MCF 10A (cell line): Measurements from ENCODE around the gene PARD3. TPM values are rescaled to one million over a fixed set of nuclear protein-coding genes. Genes with fewer than 3 reads are reported as not detected.
"Not testable (repeated sequence)": the region's sequence is repeated elsewhere in the genome, so short reads cannot be mapped to it uniquely, and the experiment has no call there.

Experiments used
- BruUV-seq: library from RNA; stranded (reverse); fragments of 400-500 nt; replicated peaks from 2 replicates; lab custom pipeline; 2021; lab: Mats Ljungman, UMichigan
- CTCF ChIA-PET: fragments of 300-600 bp; sonication (Branson Sonifier 250); formaldehyde crosslinking; extraction: SDS; loops from one replicate; lab custom pipeline; 2021; ENCODE audit warnings: antibody characterized with exemption, inconsistent platforms; lab: Yijun Ruan, JAX
- POLR2A ChIA-PET: fragments of 300-600, 350-650 bp; sonication (Branson Sonifier 250); formaldehyde crosslinking; extraction: SDS; loops from one replicate; lab custom pipeline; 2020; ENCODE audit warnings: antibody characterized with exemption, inconsistent platforms; lab: Yijun Ruan, JAX
- DNase-seq: peaks from one replicate; pipeline ENCODE4 v3.0.0-alpha.2; 2018; ENCODE audit not compliant: unreplicated experiment
- H3K27ac Mint-ChIP-seq: one replicate; pipeline ENCODE4 v1.8.0; 2022; ENCODE audit warnings: mild to moderate bottlenecking, low read depth, mixed read lengths; ENCODE audit not compliant: unreplicated experiment
- H3K27me3 Mint-ChIP-seq: one replicate; pipeline ENCODE4 v1.8.0; 2022; ENCODE audit warnings: mixed read lengths; ENCODE audit not compliant: insufficient read depth, unreplicated experiment
- H3K36me3 Mint-ChIP-seq: one replicate; pipeline ENCODE4 v1.8.0; 2022; ENCODE audit warnings: mild to moderate bottlenecking, moderate library complexity, mixed read lengths; ENCODE audit not compliant: insufficient read depth, unreplicated experiment
- H3K4me1 Mint-ChIP-seq: one replicate; pipeline ENCODE4 v1.8.0; 2022; ENCODE audit warnings: mixed read lengths; ENCODE audit not compliant: insufficient read depth, unreplicated experiment
- H3K4me3 Mint-ChIP-seq: one replicate; pipeline ENCODE4 v1.8.0; 2022; ENCODE audit warnings: mild to moderate bottlenecking, moderate library complexity, mixed read lengths; ENCODE audit not compliant: unreplicated experiment
- H3K9me3 Mint-ChIP-seq: one replicate; pipeline ENCODE4 v1.8.0; 2022; ENCODE audit warnings: mixed read lengths; ENCODE audit not compliant: unreplicated experiment
- intact Hi-C: fragments of 100-400 bp; cut with micrococcal nuclease; formaldehyde crosslinking; loops from 2 replicates; pipeline ENCODE4 v1.14.1; 2022
- total RNA-seq: library from RNA; stranded (reverse); gene quantifications from 2 replicates; pipeline ENCODE4 v1.2.3, GENCODE V29; 2022
- TF ChIP-seq, protein P1 (sequence below): fragments of 200-600 bp; IDR thresholded peaks from one replicate; pipeline ENCODE4 v1.8.0; 2022; ENCODE audit warnings: antibody characterized with exemption, mild to moderate bottlenecking; ENCODE audit not compliant: unreplicated experiment

Gene PARD3
- total RNA-seq, 1 experiment from 2014 or later, result 70.0 TPM

DNA sequence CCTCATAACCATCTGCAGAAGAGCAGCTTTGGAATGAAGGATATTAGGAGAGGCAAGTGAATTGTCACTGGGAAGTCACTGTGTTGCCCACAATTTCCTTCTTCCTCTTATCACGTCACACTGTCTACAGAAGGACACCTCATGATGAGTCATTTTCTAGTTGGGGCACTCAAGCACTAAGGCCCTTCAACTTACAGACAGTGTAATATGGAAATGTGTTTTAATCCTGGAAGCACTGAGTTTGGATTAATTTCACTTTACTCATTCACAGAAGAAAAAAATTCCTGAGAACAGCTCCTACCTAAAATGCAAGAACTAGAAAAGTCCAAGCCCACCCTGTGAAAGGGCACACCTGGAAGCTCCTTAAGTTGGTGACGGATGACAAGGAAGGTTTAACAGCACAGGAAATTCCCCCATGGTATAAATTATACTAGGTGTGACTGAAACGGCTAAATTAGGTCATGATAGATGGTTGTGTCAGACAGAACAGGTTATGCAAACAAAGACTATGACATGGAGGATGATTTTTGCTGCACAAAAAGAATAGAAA is 56.6 kb downstream of the PARD3 start:
- peaks cover 11% of the 10 kb centered on the region for H3K36me3 Mint-ChIP-seq
- intact Hi-C loops, result no loop called here
- peak overlapping the region; percentile 89 for H3K27ac Mint-ChIP-seq
- TF ChIP-seq, protein P1, sequence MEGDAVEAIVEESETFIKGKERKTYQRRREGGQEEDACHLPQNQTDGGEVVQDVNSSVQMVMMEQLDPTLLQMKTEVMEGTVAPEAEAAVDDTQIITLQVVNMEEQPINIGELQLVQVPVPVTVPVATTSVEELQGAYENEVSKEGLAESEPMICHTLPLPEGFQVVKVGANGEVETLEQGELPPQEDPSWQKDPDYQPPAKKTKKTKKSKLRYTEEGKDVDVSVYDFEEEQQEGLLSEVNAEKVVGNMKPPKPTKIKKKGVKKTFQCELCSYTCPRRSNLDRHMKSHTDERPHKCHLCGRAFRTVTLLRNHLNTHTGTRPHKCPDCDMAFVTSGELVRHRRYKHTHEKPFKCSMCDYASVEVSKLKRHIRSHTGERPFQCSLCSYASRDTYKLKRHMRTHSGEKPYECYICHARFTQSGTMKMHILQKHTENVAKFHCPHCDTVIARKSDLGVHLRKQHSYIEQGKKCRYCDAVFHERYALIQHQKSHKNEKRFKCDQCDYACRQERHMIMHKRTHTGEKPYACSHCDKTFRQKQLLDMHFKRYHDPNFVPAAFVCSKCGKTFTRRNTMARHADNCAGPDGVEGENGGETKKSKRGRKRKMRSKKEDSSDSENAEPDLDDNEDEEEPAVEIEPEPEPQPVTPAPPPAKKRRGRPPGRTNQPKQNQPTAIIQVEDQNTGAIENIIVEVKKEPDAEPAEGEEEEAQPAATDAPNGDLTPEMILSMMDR, result no peak
- ChIA-PET CTCF (interaction anchor here (0.6 to 0.8 kb wide), 2 partner anchors 83 to 93 kb away, joined by 3 to 4 read pairs; no protein-coding TSS in a partner anchor), POLR2A (interaction anchor here (0.7 to 2.1 kb wide), 5 partner anchors 12 to 182 kb away, joined by 3 to 9 read pairs (median 4); no protein-coding TSS in a partner anchor)
- peak; percentile 79 for DNase-seq
- no peaks in the 10 kb centered on the region for H3K27me3 Mint-ChIP-seq
- no peak overlapping the region for H3K4me3 Mint-ChIP-seq
- H3K4me1 Mint-ChIP-seq, result peaks cover 36% of the 10 kb centered on the region
- no TSS peak for BruUV-seq
- H3K9me3 Mint-ChIP-seq, result no peaks in the 10 kb centered on the region

DNA sequence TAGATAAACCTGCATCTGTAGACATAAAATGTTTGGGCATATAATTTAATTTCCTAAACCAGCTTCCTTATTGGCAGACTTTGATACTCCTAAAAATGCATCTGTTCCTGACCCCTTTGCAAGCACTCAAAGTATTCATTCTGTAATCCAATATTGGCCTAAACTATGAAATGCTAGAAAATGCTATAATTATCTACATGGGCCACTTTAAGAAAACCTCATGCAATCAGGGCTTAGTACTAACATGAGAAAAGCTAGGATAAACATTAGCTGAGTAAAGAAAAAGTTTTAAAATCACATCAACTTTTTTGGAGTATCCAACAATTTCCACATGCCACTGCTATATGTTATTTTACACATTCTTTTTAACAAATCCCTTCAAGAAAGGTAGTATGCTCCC is 57.2 kb downstream of the PARD3 start:
- Mint-ChIP-seq H3K36me3 (peaks cover 11% of the 10 kb centered on the region), H3K27me3 (no peaks in the 10 kb centered on the region), H3K27ac (peak overlapping the region; percentile 89), H3K9me3 (no peaks in the 10 kb centered on the region), H3K4me1 (peaks cover 34% of the 10 kb centered on the region), H3K4me3 (no peak overlapping the region)
- DNase-seq, result no peak
- CTCF ChIA-PET, result interaction anchor here (0.6 to 0.7 kb wide), 2 partner anchors 83 to 215 kb away, joined by 3 to 4 read pairs; no protein-coding TSS in a partner anchor
- BruUV-seq, result no TSS peak
- intact Hi-C loops, result no loop called here
- POLR2A ChIA-PET, result interaction anchor here (1.2 to 1.4 kb wide), 2 partner anchors 12 to 15 kb away, joined by 4 read pairs; no protein-coding TSS in a partner anchor
- TF ChIP-seq, protein P1, result no peak

DNA sequence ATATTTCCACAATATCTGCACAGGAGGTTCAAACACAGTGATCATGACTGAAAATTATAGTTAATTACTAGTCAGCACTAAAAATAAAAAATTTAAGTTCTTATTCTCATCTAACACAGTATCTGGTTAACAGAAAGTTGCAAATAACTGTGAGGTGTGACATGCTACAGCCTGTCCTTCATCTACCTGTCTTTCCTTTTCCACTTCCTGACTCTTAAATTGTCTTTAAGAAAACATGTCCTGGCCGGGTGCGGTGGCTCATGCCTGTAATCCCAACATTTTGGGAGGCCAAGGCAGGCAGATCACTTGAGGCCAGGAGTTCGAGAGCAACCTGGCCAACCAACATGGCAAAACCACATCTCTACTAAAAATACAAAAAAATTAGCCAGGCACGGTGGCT is 57.9 kb downstream of the PARD3 start:
- intact Hi-C loops, DNase-seq, POLR2A ChIA-PET, H3K9me3 Mint-ChIP-seq, H3K4me3 Mint-ChIP-seq, BruUV-seq, H3K27ac Mint-ChIP-seq, H3K27me3 Mint-ChIP-seq: not testable (repeated sequence)
- peaks cover 16% of the 10 kb centered on the region for H3K36me3 Mint-ChIP-seq
- peaks cover 29% of the 10 kb centered on the region for H3K4me1 Mint-ChIP-seq
- CTCF ChIA-PET, result interaction anchor here (0.7 kb wide), 1 partner anchor 215 kb away, joined by 3 read pairs; no protein-coding TSS in a partner anchor

DNA sequence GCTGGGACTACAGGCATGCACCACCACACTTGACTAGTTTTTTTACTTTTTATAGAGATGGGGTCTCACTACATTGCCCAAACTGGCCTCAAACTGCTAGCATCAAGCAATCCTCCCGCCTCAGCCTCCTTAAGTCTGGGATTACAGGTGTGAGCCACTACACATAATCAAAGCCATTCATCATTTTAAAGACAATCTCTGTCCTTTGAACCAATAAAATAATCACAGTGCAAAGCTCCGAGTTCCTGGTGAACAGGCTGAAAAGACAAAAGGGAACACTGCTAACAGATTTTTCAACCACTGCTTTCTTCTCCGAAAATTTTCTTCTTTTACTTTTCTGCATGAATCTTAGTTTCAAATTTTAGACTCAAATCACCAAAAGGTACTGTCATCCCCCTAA is 58.5 kb downstream of the PARD3 start:
- H3K36me3 Mint-ChIP-seq, result peaks cover 17% of the 10 kb centered on the region
- no peak for DNase-seq
- ChIA-PET CTCF (no interaction called here), POLR2A (no interaction called here)
- H3K27ac Mint-ChIP-seq, result no peak overlapping the region
- no TSS peak for BruUV-seq
- intact Hi-C loops, result no loop called here
- no peaks in the 10 kb centered on the region for H3K27me3 Mint-ChIP-seq
- H3K9me3 Mint-ChIP-seq, result no peaks in the 10 kb centered on the region
- H3K4me1 Mint-ChIP-seq, result peaks cover 23% of the 10 kb centered on the region
- no peak overlapping the region for H3K4me3 Mint-ChIP-seq
- TF ChIP-seq, protein P1, result no peak
